Measurements from ENCODE around the gene ZNF337.
"Not testable (repeated sequence)": the region's sequence is repeated elsewhere in the genome, so short reads cannot be mapped to it uniquely, and the experiment has no call there.

Gene ZNF337

GRCh38 chr20:25696371-25697131 is at the start of gene ZNF337:
TSS of gene ZNF337 (minus strand) at chr20:25696853. CDS start at chr20:25686417, 10,436 bp downstream.
- DNase-seq: peak; percentile 93

GRCh38 chr20:25745738-25746137 is 49.1 kb upstream of the ZNF337 start:
- no peak for DNase-seq

DNA sequence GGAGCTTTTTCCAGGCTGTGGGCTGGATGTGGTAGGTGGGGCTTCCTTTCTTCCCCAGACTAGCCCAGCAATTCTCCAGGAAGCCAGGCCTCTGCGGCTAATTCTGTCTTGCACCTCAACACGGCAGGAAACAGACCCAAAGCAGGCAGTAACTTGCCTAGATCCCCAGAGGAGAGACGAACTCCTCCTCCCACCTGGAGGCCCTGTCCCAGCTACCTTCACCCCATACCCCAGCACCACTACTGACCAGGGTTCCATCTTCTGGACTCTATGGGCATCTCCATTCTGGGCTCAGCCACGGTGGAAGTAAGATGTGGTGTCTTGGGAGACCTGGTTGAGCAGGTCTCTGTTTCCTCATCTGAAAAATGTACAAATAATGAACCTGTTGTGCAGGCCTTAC is 48.4 kb upstream of the ZNF337 start:
- no peak for DNase-seq

DNA sequence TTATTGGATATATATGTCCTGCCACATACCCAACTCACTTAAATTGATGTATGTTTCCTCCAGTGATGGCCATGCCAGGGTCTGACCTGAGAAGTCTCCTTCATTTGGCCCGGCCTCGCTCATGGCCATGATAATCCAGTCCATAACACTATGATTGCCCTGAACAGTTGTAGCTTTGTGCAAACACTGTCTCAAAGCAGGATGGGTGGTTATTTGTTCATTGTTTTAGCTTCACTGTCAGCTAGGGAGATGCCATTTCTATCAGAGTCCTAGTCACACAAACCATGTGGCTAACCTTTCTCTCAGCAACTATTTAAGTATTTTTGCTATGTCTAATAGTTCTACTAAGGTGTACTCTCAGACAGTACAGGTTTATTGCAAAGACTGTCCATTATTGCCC is 47.6 kb upstream of the ZNF337 start:
- no peak for DNase-seq

- no peak for DNase-seq
Observed at GRCh38 chr20:25741088-25741487, 44.4 kb upstream of the ZNF337 start.

GRCh38 chr20:25739615-25740320 is 43.1 kb upstream of the ZNF337 start:
- no peak for DNase-seq

- no peak for DNase-seq
Observed at GRCh38 chr20:25738198-25738597, 41.5 kb upstream of the ZNF337 start.

DNA sequence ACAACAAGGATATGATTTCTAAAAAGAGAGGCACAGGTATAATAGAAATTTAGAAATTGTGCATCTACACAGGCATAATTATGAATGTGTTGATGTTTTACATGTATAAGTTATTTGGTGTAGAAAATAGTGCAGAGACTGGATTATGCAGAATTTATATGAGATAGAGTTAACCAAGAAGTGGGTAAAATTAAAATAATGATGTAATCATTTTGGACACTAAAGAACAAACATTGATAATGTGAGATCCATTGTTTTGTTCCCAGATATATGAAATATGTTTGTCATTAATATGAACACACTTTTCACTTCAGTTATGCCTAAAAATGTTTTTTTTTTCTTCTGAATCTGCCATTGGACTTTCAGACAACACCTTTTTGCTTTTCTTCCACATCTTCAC is 37.2 kb upstream of the ZNF337 start:
- no peak for DNase-seq

DNA sequence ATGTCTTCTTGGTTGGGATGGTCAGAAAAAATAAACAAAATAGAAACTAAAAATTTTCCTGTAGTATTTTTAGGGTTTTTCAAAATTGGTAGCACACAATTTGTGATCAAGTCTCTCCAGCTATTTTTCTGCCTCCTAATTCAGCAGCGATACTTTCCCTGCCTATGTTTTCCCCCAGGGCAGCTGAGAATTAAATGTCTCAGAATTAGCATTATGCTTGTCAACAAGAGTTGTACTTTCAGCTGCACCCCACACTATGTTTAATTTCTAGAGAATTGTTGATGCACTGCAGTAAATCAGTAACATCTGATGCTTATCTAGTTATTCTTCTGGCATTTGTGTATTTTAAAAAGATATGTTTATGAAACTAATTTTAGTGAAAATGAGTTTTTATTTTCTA is 34.2 kb upstream of the ZNF337 start:
- DNase-seq: no peak

DNA sequence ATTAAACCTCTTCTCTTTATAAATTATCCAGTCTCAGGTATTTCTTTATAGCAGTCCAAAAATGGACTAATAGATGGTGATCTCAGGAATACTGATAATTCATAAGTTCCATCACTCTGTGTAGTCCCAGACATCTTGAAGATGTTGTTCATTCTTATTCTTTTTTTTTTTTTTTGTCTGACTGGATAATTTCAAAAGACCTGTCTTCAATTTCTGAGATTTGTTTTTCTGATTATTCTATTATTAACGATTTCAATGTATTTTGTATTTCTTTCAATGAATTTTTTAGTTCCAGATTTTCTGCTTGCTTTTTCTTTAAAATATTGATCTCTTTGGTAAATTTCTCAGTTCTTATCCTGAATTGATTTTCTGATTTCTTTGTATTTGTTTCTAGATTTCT is 29.7 kb upstream of the ZNF337 start:
- no peak for DNase-seq

DNA sequence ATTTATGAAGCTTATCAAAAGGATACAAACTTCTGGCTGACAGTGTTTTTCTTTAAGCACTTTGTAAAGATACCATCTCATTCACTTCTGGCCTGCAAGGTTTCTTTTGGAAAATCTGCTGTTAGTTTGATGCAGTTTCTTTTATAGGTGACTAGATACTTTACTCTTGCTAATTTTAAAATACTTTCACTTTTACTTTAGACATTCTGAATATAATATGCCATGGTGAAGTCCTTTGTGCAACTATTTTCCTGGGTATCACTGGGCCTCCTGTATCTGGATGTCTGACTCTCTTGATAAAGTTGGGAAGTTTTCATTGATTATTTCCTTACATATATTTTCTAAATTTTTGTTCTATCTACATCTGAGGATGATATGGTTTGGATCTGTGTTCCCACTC is 29.0 kb upstream of the ZNF337 start:
- no peak for DNase-seq

- no peak for DNase-seq
Observed at GRCh38 chr20:25723975-25724374, 27.3 kb upstream of the ZNF337 start.

DNA sequence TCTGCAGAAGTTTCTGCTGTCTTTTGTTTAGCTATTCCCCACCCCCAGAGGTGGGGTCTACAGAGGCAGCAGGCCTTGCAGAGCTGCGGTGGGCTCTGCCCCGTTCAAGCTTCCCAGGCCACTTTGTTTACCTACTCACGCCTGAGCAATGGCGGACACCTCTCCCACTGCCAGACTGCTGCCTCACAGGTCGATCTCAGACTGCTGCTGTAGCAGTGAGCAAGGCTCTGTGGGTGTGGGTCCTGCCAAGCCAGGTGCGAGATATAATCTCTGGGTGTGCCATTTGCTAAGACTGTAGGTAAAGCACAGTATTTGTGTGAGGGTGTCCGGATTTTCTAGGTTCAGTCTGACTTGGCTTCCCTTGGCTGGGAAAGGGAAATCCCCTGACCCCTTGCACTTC is 23.6 kb upstream of the ZNF337 start:
- no peak for DNase-seq

DNA sequence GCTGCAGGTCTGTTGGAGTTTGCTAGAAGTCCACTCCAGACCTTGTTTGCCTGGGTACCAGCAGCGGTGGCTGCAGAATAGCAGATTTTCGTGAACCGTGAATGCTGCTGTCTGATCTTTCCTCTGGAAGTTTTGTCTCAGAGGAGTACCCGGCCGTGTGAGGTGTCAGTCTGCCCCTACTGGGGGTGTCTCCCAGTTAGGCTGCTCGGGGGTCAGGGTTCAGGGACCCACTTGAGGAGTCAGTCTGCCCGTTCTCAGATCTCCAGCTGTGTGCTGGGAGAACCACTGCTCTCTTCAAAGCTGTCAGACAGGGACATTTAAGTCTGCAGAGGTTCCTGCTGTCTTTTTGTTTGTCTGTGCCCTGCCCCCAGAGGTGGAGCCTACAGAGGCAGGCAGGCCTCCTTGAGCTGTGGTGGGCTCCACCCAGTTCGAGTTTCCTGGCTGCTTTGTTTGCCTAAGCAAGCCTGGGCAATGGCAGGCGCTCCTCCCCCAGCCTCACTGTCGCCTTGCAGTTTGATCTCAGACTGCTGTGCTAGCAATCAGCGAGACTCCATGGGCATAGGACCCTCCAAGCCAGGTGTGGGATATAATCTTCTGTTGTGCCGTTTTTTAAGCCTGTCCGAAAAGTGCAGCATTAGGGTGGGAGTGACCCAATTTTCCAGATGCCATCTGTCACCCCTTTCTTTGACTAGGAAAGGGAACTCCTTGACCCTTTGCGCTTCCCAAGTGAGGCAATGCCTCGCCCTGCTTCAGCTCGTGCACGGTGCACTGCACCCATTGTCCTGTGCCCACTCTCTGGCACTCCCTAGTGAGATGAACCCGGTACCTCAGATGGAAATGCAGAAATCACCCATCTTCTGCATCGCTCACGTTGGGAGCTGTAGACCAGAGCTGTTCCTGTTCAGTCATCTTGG is 22.5 kb upstream of the ZNF337 start:
- not testable (repeated sequence) for DNase-seq

DNA sequence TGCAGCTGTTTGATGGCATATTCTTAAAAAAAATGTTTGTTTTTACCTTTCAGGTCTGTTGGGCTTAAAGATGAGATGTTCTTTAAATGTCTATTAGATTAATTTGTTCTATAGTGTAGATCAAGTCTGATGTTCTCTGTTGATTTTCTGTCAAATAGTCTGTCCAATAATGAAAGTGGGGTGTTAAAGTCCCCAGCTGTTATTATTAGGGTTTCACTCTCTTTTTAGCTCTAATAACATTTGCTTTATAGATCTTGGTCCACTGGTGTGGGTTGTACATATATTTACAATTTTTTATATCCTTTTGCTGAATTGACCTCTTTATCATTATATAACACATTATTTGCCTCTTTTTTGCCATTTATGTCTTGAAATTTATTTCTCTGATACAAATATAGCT is 11.0 kb upstream of the ZNF337 start:
- DNase-seq: no peak

- no peak for DNase-seq
Observed at GRCh38 chr20:25706793-25707192, 10.1 kb upstream of the ZNF337 start.

- no peak for DNase-seq
Observed at GRCh38 chr20:25705830-25706351, 9.2 kb upstream of the ZNF337 start.

DNA sequence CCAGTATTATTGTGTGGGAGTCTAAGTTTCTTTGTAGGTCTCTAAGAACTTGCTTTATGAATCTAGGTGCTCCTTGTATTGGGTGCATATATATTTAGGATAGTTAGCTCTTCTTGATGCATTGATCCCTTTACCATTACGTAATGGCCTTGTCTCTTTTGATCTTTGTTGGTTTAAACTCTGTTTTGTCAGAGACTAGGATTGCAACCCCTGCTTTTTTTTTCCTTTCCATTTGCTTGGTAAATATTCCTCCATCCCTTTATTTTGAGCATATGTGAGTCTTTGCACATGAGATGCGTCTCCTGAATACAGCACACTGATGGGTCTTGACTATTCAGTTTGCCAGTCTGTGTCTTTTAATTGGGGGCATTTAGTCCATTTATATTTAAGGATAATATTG is 7.7 kb upstream of the ZNF337 start:
- not testable (repeated sequence) for DNase-seq

DNA sequence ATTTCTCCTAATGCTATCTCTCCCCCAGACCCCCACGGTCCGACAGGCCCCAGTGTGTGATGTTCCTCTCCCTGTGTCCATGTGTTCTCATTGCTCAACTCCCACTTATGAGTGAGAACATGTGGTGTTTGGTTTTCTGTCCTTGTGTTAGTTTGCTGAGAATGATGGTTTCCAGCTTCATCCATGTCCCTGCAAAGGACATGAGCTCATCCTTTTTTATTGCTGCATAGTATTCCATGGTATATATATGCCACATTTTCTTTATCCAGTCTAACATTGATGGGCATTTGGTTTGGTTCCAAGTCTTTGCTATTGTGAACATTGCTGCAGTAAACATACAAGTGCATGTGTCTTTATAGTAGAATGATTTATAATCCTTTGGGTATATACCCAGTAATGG is 4.2 kb upstream of the ZNF337 start:
- DNase-seq: not testable (repeated sequence)

DNA sequence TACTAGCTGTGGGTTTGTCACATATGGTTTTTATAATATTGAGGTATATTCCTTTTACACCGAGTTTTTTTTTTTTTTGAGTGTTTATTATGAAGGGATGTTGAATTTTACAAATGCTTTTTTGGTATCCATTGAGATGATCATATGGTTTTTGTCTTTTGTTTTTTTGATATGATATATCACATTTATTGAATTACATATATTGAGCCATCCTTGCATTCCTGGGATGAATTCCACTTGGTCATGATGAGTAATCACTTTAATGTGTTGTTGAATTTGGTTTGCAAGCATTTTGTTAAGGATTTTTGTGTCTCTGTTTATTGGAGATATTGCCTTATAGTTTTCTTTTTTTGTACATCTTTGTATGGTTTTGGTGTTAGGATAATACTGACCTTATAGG is 3.3 kb upstream of the ZNF337 start:
- DNase-seq: no peak

GRCh38 chr20:25697132-25697446 is 436 bp upstream of the ZNF337 start:
- DNase-seq: no peak

GRCh38 chr20:25695532-25696370 is 902 bp downstream of the ZNF337 start:
- DNase-seq: no peak
